ENCODE results near the gene AP1G2. TPM values are rescaled to one million over a fixed set of nuclear protein-coding genes. Genes with fewer than 3 reads are reported as not detected.

AP1G2 gene
- total and polyA plus RNA-seq, 4 donors, result 12.4 to 26.6 (median 17.3) TPM

- no peak for DNase-seq (ENCODE audit: low spot score)
- Histone ChIP-seq H3K9ac (ENCODE audit: low read depth in 1 of 2, low read length in 2 of 2) (no peak overlapping the region), H3K27ac (ENCODE audit: low read depth in 1 of 2, low read length in 2 of 2) (no peak overlapping the region), H3K27me3 (ENCODE audit: control insufficient read depth in 4 of 4, insufficient read depth in 4 of 4, low read length in 3 of 4) (no peaks in the 10 kb centered on the region), H3K36me3 (ENCODE audit: control insufficient read depth in 4 of 4, insufficient read depth in 3 of 4, low read depth in 1 of 4, low read length in 3 of 4) (no peaks in the 10 kb centered on the region), H3K4me1 (ENCODE audit: control insufficient read depth in 4 of 4, insufficient read depth in 4 of 4, low read length in 3 of 4) (no peaks in the 10 kb centered on the region), H3K9me3 (ENCODE audit: control insufficient read depth in 4 of 4, low read length in 3 of 4) (no peaks in the 10 kb centered on the region), H3K4me3 (ENCODE audit: low read depth in 1 of 3, low read length in 3 of 3) (no peak overlapping the region)
- 84% methylated on average over 14 of the region's 14 CpGs for WGBS
- TF ChIP-seq GABPA (IDR thresholded peaks at IDR 0.05 in 1 of 2, conservative IDR thresholded peaks at IDR 0.05 in 1 of 2) (no peak), JUND (IDR thresholded peaks at IDR 0.05) (no peak), TAF1 (conservative IDR thresholded peaks at IDR 0.05) (no peak), HNF4G (IDR thresholded peaks at IDR 0.05) (no peak), REST (IDR thresholded peaks at IDR 0.05) (no peak), MAX (IDR thresholded peaks at IDR 0.05) (no peak), HNF4A (conservative IDR thresholded peaks at IDR 0.05) (no peak), YY1 (IDR thresholded peaks at IDR 0.05) (no peak), NR2F2 (IDR thresholded peaks at IDR 0.05) (no peak), RAD21 (IDR thresholded peaks at IDR 0.05) (no peak), FOXA2 (IDR thresholded peaks at IDR 0.05) (no peak), ATF3 (IDR thresholded peaks at IDR 0.05) (no peak)
Observed at GRCh38 chr14:23520899-23521533, 46.6 kb downstream of the AP1G2 start.

- Histone ChIP-seq H3K9me3 (ENCODE audit: control insufficient read depth in 4 of 4, low read length in 3 of 4) (no peaks in the 10 kb centered on the region), H3K27me3 (ENCODE audit: control insufficient read depth in 4 of 4, insufficient read depth in 4 of 4, low read length in 3 of 4) (no peaks in the 10 kb centered on the region), H3K4me1 (ENCODE audit: control insufficient read depth in 4 of 4, insufficient read depth in 4 of 4, low read length in 3 of 4) (no peaks in the 10 kb centered on the region), H3K36me3 (ENCODE audit: control insufficient read depth in 4 of 4, insufficient read depth in 3 of 4, low read depth in 1 of 4, low read length in 3 of 4) (no peaks in the 10 kb centered on the region), H3K27ac (ENCODE audit: low read depth in 1 of 2, low read length in 2 of 2) (no peak overlapping the region), H3K9ac (ENCODE audit: low read depth in 1 of 2, low read length in 2 of 2) (no peak overlapping the region), H3K4me3 (ENCODE audit: low read depth in 1 of 3, low read length in 3 of 3) (no peak overlapping the region)
- DNase-seq (ENCODE audit: low spot score), result no peak
- no peak for TF ChIP-seq NR2F2 (IDR thresholded peaks at IDR 0.05)
- TF ChIP-seq FOXA2 (IDR thresholded peaks at IDR 0.05), result no peak
- TF ChIP-seq REST (IDR thresholded peaks at IDR 0.05), result no peak
- no peak for TF ChIP-seq HNF4A (conservative IDR thresholded peaks at IDR 0.05)
- TF ChIP-seq FOXA1 (IDR thresholded peaks at IDR 0.05), result no peak
- TF ChIP-seq ATF3 (IDR thresholded peaks at IDR 0.05), result no peak
- TF ChIP-seq YY1 (IDR thresholded peaks at IDR 0.05), result no peak
- no peak for TF ChIP-seq HNF4G (IDR thresholded peaks at IDR 0.05)
- no peak for TF ChIP-seq RAD21 (IDR thresholded peaks at IDR 0.05)
- no peak for TF ChIP-seq GABPA (IDR thresholded peaks at IDR 0.05 in 1 of 2, conservative IDR thresholded peaks at IDR 0.05 in 1 of 2)
- no peak for TF ChIP-seq CTCF (IDR thresholded peaks at IDR 0.05; ENCODE audit: low read depth, low read length, missing input control)
- 93% methylated on average over 4 of the region's 4 CpGs for WGBS
Observed at GRCh38 chr14:23518709-23519108, 48.9 kb downstream of the AP1G2 start.
